Astrocyte of the hippocampus (primary cell): ENCODE results near the gene TGFB2.

Experiments used
- DNase-seq: peaks from one replicate; pipeline ENCODE4 v3.0.0; 2011; ENCODE audit warnings: low read depth, low spot score

TGFB2 gene

GRCh38 chr1:218421531-218421930 lies 76.4 kb downstream of the TGFB2 start:
- DNase-seq, result peak; percentile 44

- peak; percentile 80 for DNase-seq
These were observed 79.4 kb downstream of the TGFB2 start for GRCh38 chr1:218424502-218424901.

GRCh38 chr1:218425647-218426342 lies 80.7 kb downstream of the TGFB2 start:
- DNase-seq, result peak; percentile 45

- DNase-seq, result peak; percentile 66
These were observed 81.2 kb downstream of the TGFB2 start for GRCh38 chr1:218426343-218426657.

GRCh38 chr1:218429301-218429700 lies 84.2 kb downstream of the TGFB2 start:
- no peak for DNase-seq

GRCh38 chr1:218430346-218430745 lies 85.2 kb downstream of the TGFB2 start:
- no peak for DNase-seq

- no peak for DNase-seq
These were observed 85.7 kb downstream of the TGFB2 start for GRCh38 chr1:218430822-218431221.

- no peak for DNase-seq
These were observed 86.3 kb downstream of the TGFB2 start for GRCh38 chr1:218431476-218431875.

GRCh38 chr1:218433744-218434143 lies 88.6 kb downstream of the TGFB2 start:
- DNase-seq, result peak; percentile 54

- no peak for DNase-seq
These were observed 90.4 kb downstream of the TGFB2 start for GRCh38 chr1:218435528-218435927.

GRCh38 chr1:218436346-218436745 lies 91.2 kb downstream of the TGFB2 start:
- DNase-seq, result no peak

- no peak for DNase-seq
These were observed 91.9 kb downstream of the TGFB2 start for GRCh38 chr1:218436997-218437396.

- peak; percentile 87 for DNase-seq
These were observed 94.6 kb downstream of the TGFB2 start for GRCh38 chr1:218439541-218440295.

- no peak for DNase-seq
These were observed 98.1 kb downstream of the TGFB2 start for GRCh38 chr1:218443255-218443654.

- DNase-seq, result no peak
These were observed 99.0 kb downstream of the TGFB2 start for GRCh38 chr1:218444173-218444572.

GRCh38 chr1:218444588-218444987 lies 99.5 kb downstream of the TGFB2 start:
- no peak for DNase-seq

GRCh38 chr1:218447010-218447689 lies 102.0 kb downstream of the TGFB2 start:
- DNase-seq, result no peak

- no peak for DNase-seq
These were observed 106.3 kb downstream of the TGFB2 start for GRCh38 chr1:218451415-218451814.

GRCh38 chr1:218454700-218455282 lies 109.7 kb downstream of the TGFB2 start:
- no peak for DNase-seq

GRCh38 chr1:218456444-218456843 lies 111.3 kb downstream of the TGFB2 start:
- no peak for DNase-seq

- peak; percentile 65 for DNase-seq
These were observed 114.3 kb downstream of the TGFB2 start for GRCh38 chr1:218459450-218459849.
